WTC11 (cell line): ENCODE data around the gene PCDHGA8.
"Not testable (repeated sequence)": the region's sequence is repeated elsewhere in the genome, so short reads cannot be mapped to it uniquely, and the experiment has no call there.

Experiments
- CTCF ChIP-seq: fragments of 200-600 bp; IDR thresholded peaks from 2 replicates; pipeline ENCODE4 v1.8.0; 2022; ENCODE audit warnings: antibody characterized with exemption
- MLX ChIP-seq: sonication (generic); formaldehyde crosslinking; IDR thresholded peaks from 2 replicates; pipeline ENCODE4 v1.8.1; 2023; ENCODE audit warnings: mild to moderate bottlenecking, missing genetic modification reagents, moderate library complexity
- ZBTB21 ChIP-seq: sonication (generic); formaldehyde crosslinking; IDR thresholded peaks from 2 replicates; pipeline ENCODE4 v1.8.1; 2023; ENCODE audit warnings: mild to moderate bottlenecking, missing genetic modification reagents, borderline replicate concordance

GRCh38 chr5:141394401-141395187, 2.2 kb downstream of the PCDHGA8 start:
- TF ChIP-seq CTCF = 0 out of 2 replicates have a peak, but pooled peaks have one; percentile 11
- TF ChIP-seq ZBTB21, MLX (CRISPR knock-in tag): not testable (repeated sequence)
